HUES48 (cell line): ENCODE measurements around the gene GLI3.

Source experiments
- H3K27ac ChIP-seq: one replicate; pipeline ENCODE4 v1.7.0; 2013; ENCODE audit warnings: low read depth, low read length, inconsistent platforms
- H3K27me3 ChIP-seq: 2 replicates; pipeline ENCODE4 v1.6.1; 2013; ENCODE audit warnings: mild to moderate bottlenecking, low read length; ENCODE audit not compliant: control insufficient read depth, insufficient read depth
- H3K36me3 ChIP-seq: 2 replicates; pipeline ENCODE4 v1.6.1; 2013; ENCODE audit warnings: low read length; ENCODE audit not compliant: control insufficient read depth, insufficient read depth
- H3K4me1 ChIP-seq: 2 replicates; pipeline ENCODE4 v1.6.1; 2013; ENCODE audit warnings: mild to moderate bottlenecking, low read length; ENCODE audit not compliant: control insufficient read depth, insufficient read depth
- H3K4me3 ChIP-seq: 2 replicates; pipeline ENCODE4 v1.5.1; 2013; ENCODE audit warnings: mild to moderate bottlenecking, low read depth, low read length
- H3K9ac ChIP-seq: 2 replicates; pipeline ENCODE4 v1.6.1; 2013; ENCODE audit warnings: mild to moderate bottlenecking, low read depth, low read length, moderate library complexity
- H3K9me3 ChIP-seq: 2 replicates; pipeline ENCODE4 v1.6.1; 2013; ENCODE audit warnings: low read length; ENCODE audit not compliant: control insufficient read depth, insufficient read depth

The GLI3 gene

DNA sequence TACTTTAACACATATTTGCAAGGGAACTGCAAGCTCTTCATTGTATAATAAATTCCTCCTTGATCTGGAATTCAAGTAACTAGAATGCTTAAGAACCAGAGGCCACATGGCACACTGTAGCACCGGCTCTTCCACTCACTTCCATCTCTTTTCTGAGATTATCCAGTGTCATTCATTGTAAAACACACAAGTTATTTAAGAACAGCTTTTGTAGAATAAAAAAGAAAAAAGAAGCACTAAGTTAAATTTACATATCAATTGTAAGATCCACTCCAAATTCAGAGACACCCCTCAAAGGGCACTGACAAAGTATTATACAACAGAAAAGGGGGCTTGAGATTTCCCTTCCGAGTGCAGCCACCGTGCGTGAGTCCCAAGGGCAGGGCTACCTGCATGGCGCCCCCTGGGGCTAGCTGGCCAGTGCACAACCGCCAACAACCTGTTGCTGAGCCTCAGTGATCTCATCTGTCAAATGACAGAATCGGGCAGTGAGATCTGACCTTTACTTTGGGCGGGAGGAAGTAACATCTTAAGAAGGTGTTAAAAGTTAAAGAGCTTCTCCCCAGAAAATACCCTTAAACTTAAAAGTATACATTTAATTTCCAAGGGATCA lies 12.5 kb downstream of the GLI3 start:
- peaks cover 81% of the 10 kb centered on the region for H3K4me1 ChIP-seq

GRCh38 chr7:42222891-42223290 lies 14.1 kb downstream of the GLI3 start:
- Histone ChIP-seq H3K27ac (peak overlapping the region; percentile 96), H3K9me3 (no peaks in the 10 kb centered on the region), H3K4me1 (peaks cover 72% of the 10 kb centered on the region), H3K36me3 (no peaks in the 10 kb centered on the region), H3K4me3 (peak overlapping the region; percentile 26; the same call in 1 of the 2 replicates), H3K27me3 (no peaks in the 10 kb centered on the region), H3K9ac (peak overlapping the region; percentile 55)

More for the DNA sequence above, 12.5 kb downstream of the GLI3 start:
- no peak overlapping the region for H3K4me3 ChIP-seq
- H3K27me3 ChIP-seq: no peaks in the 10 kb centered on the region
- peak overlapping the region; percentile 7; the same call in 1 of the 2 replicates for H3K9ac ChIP-seq
- no peaks in the 10 kb centered on the region for H3K9me3 ChIP-seq
- no peaks in the 10 kb centered on the region for H3K36me3 ChIP-seq
- H3K27ac ChIP-seq: peak overlapping the region; percentile 96

DNA sequence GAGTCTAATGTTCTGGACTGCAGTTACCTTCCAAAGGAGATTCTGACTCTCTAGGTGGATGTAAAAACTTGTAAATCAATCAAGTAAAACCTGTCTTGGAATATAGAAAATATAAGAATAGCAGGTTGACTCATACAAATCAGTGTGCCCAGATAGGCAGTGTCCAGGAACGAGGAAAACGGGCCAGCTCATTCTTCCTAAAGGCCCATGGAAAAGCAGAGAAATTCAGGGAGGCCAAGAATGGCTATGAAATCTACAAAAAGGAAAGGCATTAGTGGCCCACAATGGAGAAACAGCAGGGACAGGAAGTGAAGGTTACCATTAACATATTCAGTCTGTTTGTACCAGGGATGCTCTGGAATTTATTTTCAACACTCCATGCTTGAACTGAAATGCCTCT lies 14.9 kb downstream of the GLI3 start:
- Histone ChIP-seq H3K36me3 (no peaks in the 10 kb centered on the region), H3K27ac (peak overlapping the region; percentile 96), H3K4me3 (peak overlapping the region; percentile 35), H3K9me3 (no peaks in the 10 kb centered on the region), H3K9ac (peak overlapping the region; percentile 55), H3K27me3 (no peaks in the 10 kb centered on the region), H3K4me1 (peaks cover 67% of the 10 kb centered on the region)

- no peaks in the 10 kb centered on the region for H3K9me3 ChIP-seq
- H3K4me3 ChIP-seq: no peak overlapping the region
- H3K27me3 ChIP-seq: no peaks in the 10 kb centered on the region
- H3K9ac ChIP-seq: no peak overlapping the region
- no peaks in the 10 kb centered on the region for H3K36me3 ChIP-seq
- H3K4me1 ChIP-seq: peaks cover 59% of the 10 kb centered on the region
- H3K27ac ChIP-seq: peak overlapping the region; percentile 96
These were observed 15.7 kb downstream of the GLI3 start for GRCh38 chr7:42221304-42221703.

GRCh38 chr7:42219447-42219846 lies 17.6 kb downstream of the GLI3 start:
- Histone ChIP-seq H3K9me3 (no peaks in the 10 kb centered on the region), H3K27me3 (no peaks in the 10 kb centered on the region), H3K27ac (no peak overlapping the region), H3K9ac (no peak overlapping the region), H3K36me3 (no peaks in the 10 kb centered on the region), H3K4me3 (no peak overlapping the region), H3K4me1 (peaks cover 52% of the 10 kb centered on the region)

DNA sequence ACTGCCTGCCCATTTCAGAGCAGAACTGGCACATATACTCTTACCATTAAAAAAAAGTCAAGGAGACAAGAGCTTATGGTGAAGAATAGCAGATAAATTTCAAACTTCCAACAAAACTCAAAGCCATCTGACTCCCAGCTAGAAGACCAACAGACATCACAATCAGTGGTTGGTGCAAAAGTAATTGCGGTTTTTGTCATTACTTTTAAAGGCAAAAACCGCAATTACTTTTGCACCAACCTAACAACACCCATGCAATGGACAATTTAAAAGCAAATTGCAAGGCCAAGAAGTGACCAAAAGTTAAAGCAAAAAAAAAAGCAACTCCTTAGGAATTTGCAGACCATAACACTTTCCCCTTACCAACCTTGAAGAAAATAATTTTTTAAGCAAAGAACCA lies 18.8 kb downstream of the GLI3 start:
- H3K4me3 ChIP-seq: no peak overlapping the region
- H3K4me1 ChIP-seq: peaks cover 52% of the 10 kb centered on the region
- no peak overlapping the region for H3K9ac ChIP-seq
- no peaks in the 10 kb centered on the region for H3K9me3 ChIP-seq
- no peak overlapping the region for H3K27ac ChIP-seq
- H3K27me3 ChIP-seq: no peaks in the 10 kb centered on the region
- H3K36me3 ChIP-seq: no peaks in the 10 kb centered on the region

DNA sequence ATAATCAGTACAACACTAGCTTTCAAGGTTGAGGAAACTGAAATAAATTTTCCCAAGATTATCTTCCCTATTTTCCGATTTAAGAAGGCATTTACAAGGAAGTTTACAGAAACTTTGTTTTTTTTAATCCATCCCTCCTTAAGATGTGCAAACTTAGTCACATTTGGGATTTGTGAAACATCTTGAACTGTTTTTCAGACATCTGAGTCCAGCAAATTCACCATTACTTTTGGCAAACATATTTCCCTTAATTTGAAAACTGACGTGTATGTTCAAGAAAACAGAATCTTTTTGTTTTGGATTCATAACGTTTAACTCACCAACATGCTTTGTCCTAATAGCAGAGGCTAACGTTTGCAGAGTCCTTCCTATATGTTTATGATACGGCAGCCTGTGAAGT lies 19.5 kb downstream of the GLI3 start:
- Histone ChIP-seq H3K9me3 (no peaks in the 10 kb centered on the region), H3K4me1 (peaks cover 52% of the 10 kb centered on the region), H3K9ac (no peak overlapping the region), H3K4me3 (no peak overlapping the region), H3K27me3 (no peaks in the 10 kb centered on the region), H3K27ac (no peak overlapping the region), H3K36me3 (no peaks in the 10 kb centered on the region)

DNA sequence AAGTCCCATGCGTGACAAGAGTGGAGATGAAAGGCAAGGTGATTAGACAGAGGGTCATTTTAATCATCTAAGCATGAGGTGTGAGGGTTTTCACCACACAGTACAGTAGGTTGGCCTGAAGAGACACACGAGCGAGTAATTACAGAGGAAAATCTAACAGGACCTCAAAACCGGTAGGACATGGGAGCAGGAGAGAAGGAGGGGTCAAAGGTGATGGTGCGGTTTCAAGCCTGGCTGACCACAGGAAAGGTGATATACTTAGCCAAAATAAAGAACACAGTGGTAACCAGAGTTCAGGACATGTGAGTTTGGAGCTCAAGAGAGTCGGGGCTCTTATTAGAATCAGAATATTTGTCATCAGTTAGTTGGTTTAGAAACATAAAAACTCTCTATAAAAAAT lies 20.0 kb downstream of the GLI3 start:
- no peak overlapping the region for H3K4me3 ChIP-seq
- no peak overlapping the region for H3K9ac ChIP-seq
- no peaks in the 10 kb centered on the region for H3K27me3 ChIP-seq
- no peak overlapping the region for H3K27ac ChIP-seq
- no peaks in the 10 kb centered on the region for H3K36me3 ChIP-seq
- H3K9me3 ChIP-seq: no peaks in the 10 kb centered on the region
- peaks cover 52% of the 10 kb centered on the region for H3K4me1 ChIP-seq

DNA sequence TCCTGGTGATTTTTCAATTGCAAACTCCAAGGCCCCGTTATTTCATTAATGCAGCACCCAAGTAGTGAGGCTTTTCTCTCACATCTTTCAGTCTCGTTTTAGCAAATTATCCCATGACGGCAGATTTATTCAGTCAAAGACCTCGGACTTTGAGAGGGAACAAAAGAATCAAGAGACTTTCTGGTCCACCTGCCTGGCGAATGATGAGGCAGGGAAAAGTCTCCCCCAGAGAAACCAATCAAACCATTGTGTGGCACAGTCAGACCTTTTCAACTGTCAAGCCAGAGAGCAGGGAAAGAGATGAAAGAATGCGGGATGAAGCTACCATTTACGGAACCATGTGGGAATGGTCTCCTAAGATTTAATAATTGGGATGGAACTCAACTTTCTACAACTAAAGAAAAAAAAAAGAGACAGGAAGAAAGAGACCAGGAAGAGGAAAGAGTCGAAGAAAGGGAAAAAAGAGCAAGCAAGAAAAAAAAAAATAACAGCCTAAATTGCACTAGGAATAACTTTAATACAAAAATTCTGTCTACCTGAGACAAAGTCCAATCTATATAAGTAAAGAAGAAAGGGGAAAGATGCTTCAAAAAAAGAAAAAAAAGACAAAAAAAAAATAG lies 22.8 kb downstream of the GLI3 start:
- peak overlapping the region; percentile 83 for H3K27ac ChIP-seq
- H3K9ac ChIP-seq: no peak overlapping the region
- peaks cover 55% of the 10 kb centered on the region for H3K4me1 ChIP-seq
- H3K27me3 ChIP-seq: no peaks in the 10 kb centered on the region
- H3K36me3 ChIP-seq: no peaks in the 10 kb centered on the region
- H3K9me3 ChIP-seq: no peaks in the 10 kb centered on the region
- no peak overlapping the region for H3K4me3 ChIP-seq

DNA sequence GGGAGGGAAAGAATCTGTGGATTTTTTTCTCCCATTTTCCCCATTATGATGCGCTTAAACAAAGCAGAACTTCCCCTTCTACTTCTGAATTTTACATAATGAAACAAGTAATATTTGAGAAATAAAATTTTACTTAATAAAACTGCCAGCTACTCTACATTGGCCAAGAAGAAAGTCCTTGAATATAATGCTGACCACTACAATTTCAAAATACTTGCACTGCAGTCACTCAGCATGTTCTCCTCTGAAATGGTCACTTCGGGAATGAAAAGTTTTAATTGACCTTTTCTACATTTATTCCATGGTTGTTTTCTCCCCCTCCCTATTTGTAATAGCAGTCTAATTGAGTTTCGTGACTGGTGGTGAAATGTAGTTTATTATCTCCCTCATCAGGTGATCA lies 23.9 kb downstream of the GLI3 start:
- H3K9me3 ChIP-seq: no peaks in the 10 kb centered on the region
- H3K4me1 ChIP-seq: peaks cover 55% of the 10 kb centered on the region
- H3K36me3 ChIP-seq: no peaks in the 10 kb centered on the region
- peak overlapping the region; percentile 83 for H3K27ac ChIP-seq
- no peak overlapping the region for H3K9ac ChIP-seq
- no peaks in the 10 kb centered on the region for H3K27me3 ChIP-seq
- no peak overlapping the region for H3K4me3 ChIP-seq

- H3K27me3 ChIP-seq: no peaks in the 10 kb centered on the region
- H3K36me3 ChIP-seq: no peaks in the 10 kb centered on the region
- peaks cover 55% of the 10 kb centered on the region for H3K4me1 ChIP-seq
- H3K9me3 ChIP-seq: no peaks in the 10 kb centered on the region
- peak overlapping the region; percentile 83 for H3K27ac ChIP-seq
- H3K4me3 ChIP-seq: no peak overlapping the region; the same call in 1 of the 2 replicates
- H3K9ac ChIP-seq: no peak overlapping the region
These were observed 24.4 kb downstream of the GLI3 start for GRCh38 chr7:42212541-42213090.
